ENCODE results near the gene ANKMY2.

Gene ANKMY2

DNA sequence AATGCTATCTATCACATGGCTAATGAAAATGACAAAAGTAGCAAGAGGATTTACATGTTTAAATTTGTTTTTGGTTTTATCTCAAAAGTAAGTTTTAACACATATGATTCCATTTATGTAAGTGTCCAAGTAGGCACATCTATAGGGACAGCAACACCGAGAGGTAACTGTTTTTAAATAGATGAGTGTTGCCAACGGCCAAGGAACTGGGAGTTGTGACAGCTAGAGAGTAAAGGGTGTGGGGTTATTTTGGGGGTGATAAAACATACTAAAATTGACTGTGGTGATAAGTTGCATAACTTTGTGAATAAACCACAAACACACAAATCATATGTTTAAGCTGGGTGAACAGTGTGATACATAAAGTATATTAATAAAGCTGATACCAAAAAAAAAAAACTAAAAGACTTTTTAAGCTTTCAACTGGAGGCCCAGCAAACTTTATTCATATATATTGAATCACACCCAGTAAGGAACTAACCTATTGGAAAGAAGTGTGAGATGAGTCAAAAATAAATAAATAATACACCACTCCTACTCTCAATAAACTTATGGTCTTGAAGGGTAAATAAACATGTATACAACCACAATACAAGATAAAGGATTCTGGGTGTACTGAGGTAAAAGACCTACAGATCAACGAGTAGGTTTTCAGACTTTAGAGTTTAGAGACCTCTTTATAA, 85.9 kb downstream of the ANKMY2 start:
- Mint-ChIP-seq H3K36me3 (no peaks in the 10 kb centered on the region), H3K27ac (no peak overlapping the region), H3K4me3 (no peak overlapping the region), H3K4me1 (peaks cover 17% of the 10 kb centered on the region), H3K9me3 (no peaks in the 10 kb centered on the region), H3K27me3 (no peaks in the 10 kb centered on the region)
- no peak for DNase-seq
- CTCF ChIA-PET = no interaction called here

DNA sequence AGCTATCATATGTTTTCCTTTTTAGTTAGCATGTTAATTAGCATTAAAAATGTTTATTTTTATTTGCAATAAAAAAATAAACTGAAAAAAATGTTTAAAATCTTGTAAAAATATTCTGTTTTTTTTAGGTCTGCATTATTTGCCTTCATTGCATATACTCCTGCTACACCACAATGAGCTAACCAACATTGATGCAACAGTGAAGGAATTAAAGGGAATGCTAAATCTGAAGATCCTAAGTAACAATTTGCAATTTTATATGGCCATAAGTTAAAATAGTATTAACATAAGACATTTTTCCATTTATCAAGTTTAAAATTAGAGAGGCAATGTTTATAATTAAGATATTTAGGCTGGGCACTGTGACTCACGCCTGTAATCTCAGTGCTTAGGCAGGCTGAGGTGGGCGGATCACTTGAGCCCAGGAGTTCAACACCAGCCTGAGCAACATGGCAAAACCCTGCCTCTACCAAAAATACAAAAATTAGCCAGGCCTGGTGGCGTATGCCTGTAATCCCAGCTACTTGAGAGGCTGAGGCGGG, 86.7 kb downstream of the ANKMY2 start:
- no peak overlapping the region for H3K27ac Mint-ChIP-seq
- CTCF ChIA-PET = no interaction called here
- H3K9me3 Mint-ChIP-seq = no peaks in the 10 kb centered on the region
- peaks cover 9% of the 10 kb centered on the region for H3K4me1 Mint-ChIP-seq
- DNase-seq = no peak
- H3K36me3 Mint-ChIP-seq = no peaks in the 10 kb centered on the region
- H3K4me3 Mint-ChIP-seq = no peak overlapping the region
- no peaks in the 10 kb centered on the region for H3K27me3 Mint-ChIP-seq

DNA sequence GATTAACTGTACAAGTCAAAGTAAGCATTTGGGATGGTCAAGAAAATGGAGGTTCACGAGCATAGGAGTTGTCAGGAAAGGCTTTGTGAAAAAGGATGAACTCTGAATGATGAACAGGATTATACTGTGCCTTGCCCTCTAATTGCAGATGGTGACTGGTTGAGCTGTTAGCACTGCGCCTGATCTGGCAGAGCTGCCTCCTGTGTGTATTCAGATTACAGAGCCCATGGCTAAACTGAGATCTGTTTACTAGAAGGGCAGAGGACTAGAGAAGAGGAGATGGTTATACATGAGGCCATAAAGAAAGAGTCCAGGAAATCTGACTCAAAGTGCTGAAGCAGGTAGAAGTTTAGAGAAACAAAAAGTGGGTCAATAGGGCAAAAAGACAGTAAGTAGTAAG, 89.2 kb downstream of the ANKMY2 start:
- Mint-ChIP-seq H3K4me1 (no peaks in the 10 kb centered on the region), H3K4me3 (no peak overlapping the region), H3K9me3 (no peaks in the 10 kb centered on the region), H3K27ac (no peak overlapping the region), H3K27me3 (peaks cover 4% of the 10 kb centered on the region), H3K36me3 (no peaks in the 10 kb centered on the region)
- CTCF ChIA-PET = no interaction called here
- no peak for DNase-seq

DNA sequence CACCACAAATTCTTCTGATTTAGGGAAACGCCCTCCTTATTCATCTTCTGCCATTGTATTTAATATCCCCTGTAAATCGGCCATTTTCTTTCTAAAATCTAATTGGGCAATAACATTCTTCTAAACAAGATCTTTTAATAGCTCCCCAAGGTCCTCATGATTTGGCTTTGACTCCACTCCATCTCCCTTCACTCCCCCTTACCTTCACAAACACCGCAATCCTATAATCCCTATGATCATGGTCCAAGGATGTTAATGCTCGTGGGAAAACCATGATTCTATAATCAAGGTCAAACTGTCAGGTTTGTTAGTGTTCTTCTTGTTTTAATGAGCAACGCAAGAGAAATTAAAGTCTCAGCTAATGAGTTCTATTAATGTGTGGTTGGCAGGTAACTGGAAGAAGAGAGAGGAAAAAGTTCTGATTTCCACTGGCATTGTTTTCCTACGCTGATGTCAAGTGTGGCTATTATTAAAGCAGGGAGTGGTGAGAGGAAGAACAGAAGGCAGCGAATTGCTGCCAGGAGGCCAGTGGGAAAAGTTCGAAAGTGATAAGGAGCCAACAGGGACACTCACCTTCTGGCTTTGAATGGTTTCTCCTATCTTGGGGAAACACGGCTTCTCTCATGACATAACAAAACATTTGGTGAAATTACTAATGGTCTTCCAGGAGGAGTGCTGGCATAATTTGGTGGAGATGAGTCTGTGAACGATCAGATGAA, 90.9 kb downstream of the ANKMY2 start:
- H3K27me3 Mint-ChIP-seq = peaks cover 4% of the 10 kb centered on the region
- no peak overlapping the region for H3K27ac Mint-ChIP-seq
- CTCF ChIA-PET = interaction anchor here (0.6 kb wide), 1 partner anchor 246 kb away, joined by 3 read pairs; no protein-coding TSS in a partner anchor
- H3K9me3 Mint-ChIP-seq = no peaks in the 10 kb centered on the region
- H3K4me3 Mint-ChIP-seq = no peak overlapping the region
- no peaks in the 10 kb centered on the region for H3K4me1 Mint-ChIP-seq
- H3K36me3 Mint-ChIP-seq = no peaks in the 10 kb centered on the region
- no peak for DNase-seq

DNA sequence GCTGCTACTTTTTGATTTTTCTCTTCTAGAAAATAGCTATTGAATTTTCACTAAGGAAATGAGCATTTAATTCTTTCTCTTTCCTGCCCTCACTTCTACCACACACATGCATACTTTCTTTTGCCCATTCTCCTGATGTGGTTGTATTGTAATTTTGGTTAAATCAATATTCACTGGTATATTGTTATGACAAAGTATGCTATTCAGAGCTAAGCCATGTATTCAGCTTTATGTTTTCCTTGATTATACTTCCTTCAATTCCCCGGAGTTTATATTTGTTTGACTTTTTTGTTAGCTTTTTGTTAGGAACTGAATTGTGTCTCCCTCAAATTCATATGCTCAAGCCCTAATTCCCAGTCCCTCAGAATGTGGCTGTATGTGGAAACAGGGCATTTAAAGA, 94.9 kb downstream of the ANKMY2 start:
- CTCF ChIA-PET = interaction anchor here (0.7 to 0.9 kb wide), 3 partner anchors 14 to 47 kb away, joined by 3 to 4 read pairs (median 3); no protein-coding TSS in a partner anchor
- Mint-ChIP-seq H3K4me1 (no peaks in the 10 kb centered on the region), H3K27me3 (peaks cover 12% of the 10 kb centered on the region), H3K36me3 (no peaks in the 10 kb centered on the region), H3K27ac (no peak overlapping the region), H3K4me3 (no peak overlapping the region), H3K9me3 (no peaks in the 10 kb centered on the region)
- DNase-seq = no peak
